Measurements from ENCODE around the gene PTBP2. TPM values are rescaled to one million over a fixed set of nuclear protein-coding genes. Genes with fewer than 3 reads are reported as not detected.

PTBP2 gene
- total RNA-seq, 4 donors from 2014 or later, result 117 to 161 (median 121) TPM

DNA sequence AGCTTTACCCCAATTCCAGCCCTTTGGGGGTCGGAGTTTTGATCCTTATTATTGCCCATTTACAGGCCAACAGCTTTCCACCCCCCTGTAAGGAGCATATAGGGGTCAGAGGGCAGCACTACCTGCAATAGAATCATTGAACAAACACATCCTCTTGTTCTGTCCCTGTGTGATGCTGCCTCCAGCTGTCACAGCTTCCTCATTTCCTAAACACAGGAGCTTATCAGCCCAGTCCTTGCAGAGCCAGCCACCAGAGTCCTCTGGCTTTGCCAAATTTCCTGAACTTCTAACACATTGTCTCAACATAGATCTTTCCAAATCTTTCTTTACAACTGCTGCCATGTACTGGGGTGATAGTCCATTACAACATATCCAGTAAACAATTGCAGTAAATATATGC lies 32.8 kb upstream of the PTBP2 start:
- TF ChIP-seq, protein P1, sequence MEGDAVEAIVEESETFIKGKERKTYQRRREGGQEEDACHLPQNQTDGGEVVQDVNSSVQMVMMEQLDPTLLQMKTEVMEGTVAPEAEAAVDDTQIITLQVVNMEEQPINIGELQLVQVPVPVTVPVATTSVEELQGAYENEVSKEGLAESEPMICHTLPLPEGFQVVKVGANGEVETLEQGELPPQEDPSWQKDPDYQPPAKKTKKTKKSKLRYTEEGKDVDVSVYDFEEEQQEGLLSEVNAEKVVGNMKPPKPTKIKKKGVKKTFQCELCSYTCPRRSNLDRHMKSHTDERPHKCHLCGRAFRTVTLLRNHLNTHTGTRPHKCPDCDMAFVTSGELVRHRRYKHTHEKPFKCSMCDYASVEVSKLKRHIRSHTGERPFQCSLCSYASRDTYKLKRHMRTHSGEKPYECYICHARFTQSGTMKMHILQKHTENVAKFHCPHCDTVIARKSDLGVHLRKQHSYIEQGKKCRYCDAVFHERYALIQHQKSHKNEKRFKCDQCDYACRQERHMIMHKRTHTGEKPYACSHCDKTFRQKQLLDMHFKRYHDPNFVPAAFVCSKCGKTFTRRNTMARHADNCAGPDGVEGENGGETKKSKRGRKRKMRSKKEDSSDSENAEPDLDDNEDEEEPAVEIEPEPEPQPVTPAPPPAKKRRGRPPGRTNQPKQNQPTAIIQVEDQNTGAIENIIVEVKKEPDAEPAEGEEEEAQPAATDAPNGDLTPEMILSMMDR (IDR thresholded peaks at IDR 0.05), result no peak
- TF ChIP-seq POLR2A (IDR thresholded peaks at IDR 0.05), result no peak
- TF ChIP-seq EP300 (IDR thresholded peaks at IDR 0.05), result no peak
- no peak for TF ChIP-seq POLR2AphosphoS5 (IDR thresholded peaks at IDR 0.05)
- WGBS, 2 donors (ENCODE audit: low coverage in 1 of 2), result 71% methylated on average over 1 of the region's 1 CpG; no CpG with 5 or more reads in 1 of the 2 donors
- ATAC-seq, result no peak
- Histone ChIP-seq H3K9me3 (no peaks in the 10 kb centered on the region), H3K27me3 (no peaks in the 10 kb centered on the region), H3K27ac (no peak overlapping the region), H3K36me3 (no peaks in the 10 kb centered on the region), H3K4me3 (no peak overlapping the region), H3K4me1 (peaks cover 0 to 11% (median 6%) of the 10 kb centered on the region in 3 donors)

DNA sequence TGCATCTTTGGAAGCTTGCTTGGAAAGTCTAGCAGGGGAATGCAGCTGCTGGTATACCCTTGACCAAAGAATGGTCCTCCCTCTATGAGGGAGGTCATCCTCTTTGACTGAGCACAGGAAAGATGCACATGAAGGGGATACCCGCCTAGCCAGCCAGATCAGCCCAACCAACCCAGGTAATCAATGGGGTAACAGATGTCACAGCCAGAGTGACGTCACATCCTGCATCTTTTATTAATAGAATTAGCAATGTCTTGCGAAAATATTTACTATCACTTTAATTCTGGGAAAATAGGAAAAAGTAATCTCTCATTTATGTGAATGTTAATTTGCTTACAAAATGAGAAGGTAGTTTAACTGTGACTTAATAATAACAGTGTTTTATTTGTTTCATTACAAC lies 25.6 kb upstream of the PTBP2 start:
- H3K4me3 ChIP-seq, result no peak overlapping the region
- H3K9me3 ChIP-seq, result peaks cover 0 to 12% (median 0%) of the 10 kb centered on the region in 3 donors
- no peak for ATAC-seq
- H3K27me3 ChIP-seq, result no peaks in the 10 kb centered on the region
- WGBS, 2 donors (ENCODE audit: low coverage in 1 of 2), result 89% methylated on average over 2 to 3 of the region's 3 CpGs
- H3K36me3 ChIP-seq, result no peaks in the 10 kb centered on the region
- TF ChIP-seq, protein P1 (IDR thresholded peaks at IDR 0.05), result no peak
- TF ChIP-seq EP300 (IDR thresholded peaks at IDR 0.05) (no peak), POLR2A (IDR thresholded peaks at IDR 0.05) (no peak), POLR2AphosphoS5 (IDR thresholded peaks at IDR 0.05) (no peak)
- no peaks in the 10 kb centered on the region for H3K4me1 ChIP-seq
- no peak overlapping the region for H3K27ac ChIP-seq

DNA sequence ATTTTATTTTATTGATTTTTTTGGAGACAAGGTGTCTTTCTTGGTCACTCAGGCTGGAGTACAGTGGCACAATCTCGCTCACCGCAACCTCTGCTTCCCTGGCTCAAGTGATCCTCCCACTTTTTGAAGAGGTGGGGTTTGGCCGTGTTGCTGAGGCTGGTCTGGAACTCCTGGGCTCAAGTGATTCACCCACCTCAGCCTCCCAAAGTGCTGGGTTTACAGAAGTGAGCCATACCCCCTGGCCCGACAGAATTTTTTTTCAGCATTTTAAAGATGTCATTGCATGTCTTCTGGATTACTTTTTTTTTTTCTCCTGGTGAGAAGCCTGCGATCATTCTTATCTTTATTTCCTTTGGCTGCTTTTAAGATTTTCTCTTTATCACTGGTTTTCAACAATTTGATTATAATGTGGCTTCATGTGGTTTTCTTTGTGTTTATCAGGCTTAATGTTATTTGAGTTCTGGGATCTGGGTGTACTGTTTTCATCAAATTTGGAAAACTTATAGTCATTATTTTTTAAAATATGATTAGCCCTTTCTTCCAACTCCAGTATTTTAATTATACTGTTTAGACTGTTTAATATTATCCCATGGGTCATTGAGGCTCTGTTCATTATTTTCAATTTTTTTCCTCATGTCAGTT lies 23.1 kb upstream of the PTBP2 start:
- H3K27me3 ChIP-seq, result no peaks in the 10 kb centered on the region
- ATAC-seq, result no peak
- no peak overlapping the region for H3K27ac ChIP-seq
- TF ChIP-seq, protein P1 (IDR thresholded peaks at IDR 0.05), result no peak
- TF ChIP-seq POLR2A (IDR thresholded peaks at IDR 0.05) (no peak), EP300 (IDR thresholded peaks at IDR 0.05) (no peak), POLR2AphosphoS5 (IDR thresholded peaks at IDR 0.05) (no peak)
- H3K36me3 ChIP-seq, result no peaks in the 10 kb centered on the region
- WGBS, 2 donors (ENCODE audit: low coverage in 1 of 2), result 64 to 68% methylated on average over 3 to 5 of the region's 5 CpGs
- peaks cover 0 to 12% (median 0%) of the 10 kb centered on the region in 3 donors for H3K9me3 ChIP-seq
- no peaks in the 10 kb centered on the region for H3K4me1 ChIP-seq
- no peak overlapping the region for H3K4me3 ChIP-seq

DNA sequence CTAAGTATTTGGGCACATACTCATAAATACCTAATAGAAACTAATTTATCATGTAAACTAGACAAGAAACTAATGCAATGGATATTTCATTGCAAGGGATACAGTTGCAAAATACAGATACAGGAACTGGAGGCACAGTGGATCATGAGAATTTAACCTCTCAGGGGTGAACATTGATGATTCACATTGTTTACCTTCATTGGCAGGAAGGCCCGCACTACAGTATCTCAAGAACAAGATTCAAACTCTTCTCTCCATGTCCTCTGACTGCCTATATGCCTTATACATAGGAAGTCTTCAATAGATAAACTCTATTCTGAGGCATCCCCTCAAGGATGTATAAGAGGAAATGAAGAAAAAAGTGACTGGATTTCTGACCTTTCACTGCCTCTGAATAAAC lies 18.4 kb upstream of the PTBP2 start:
- Histone ChIP-seq H3K4me3 (no peak overlapping the region), H3K9me3 (peaks cover 0 to 12% (median 0%) of the 10 kb centered on the region in 3 donors), H3K27ac (no peak overlapping the region), H3K4me1 (no peaks in the 10 kb centered on the region), H3K27me3 (no peaks in the 10 kb centered on the region), H3K36me3 (no peaks in the 10 kb centered on the region)
- no peak for ATAC-seq
- WGBS, 2 donors (ENCODE audit: low coverage in 1 of 2), result 67 to 91% methylated on average over 1 of the region's 1 CpG
- TF ChIP-seq POLR2A (IDR thresholded peaks at IDR 0.05), result no peak
- TF ChIP-seq, protein P1 (IDR thresholded peaks at IDR 0.05), result no peak
- no peak for TF ChIP-seq EP300 (IDR thresholded peaks at IDR 0.05)
- no peak for TF ChIP-seq POLR2AphosphoS5 (IDR thresholded peaks at IDR 0.05)

DNA sequence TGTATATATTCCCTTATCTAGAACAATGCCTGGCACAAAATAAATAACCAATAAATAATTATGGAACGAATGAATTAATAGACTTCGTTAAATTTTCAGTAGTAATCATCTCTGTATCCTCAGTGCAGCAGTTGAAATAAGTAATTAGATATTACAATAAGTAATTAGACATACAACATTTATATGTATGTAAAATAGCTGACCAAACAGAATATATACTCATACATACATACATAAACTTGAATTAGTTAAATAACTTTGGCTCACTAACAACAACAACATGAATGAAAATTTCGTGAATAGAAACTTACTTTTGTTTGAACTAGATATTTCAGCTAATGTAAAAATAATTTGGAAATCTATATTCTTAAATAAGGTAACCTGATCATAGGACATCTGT lies 14.6 kb upstream of the PTBP2 start:
- TF ChIP-seq, protein P1 (IDR thresholded peaks at IDR 0.05), result no peak
- no peak for TF ChIP-seq POLR2AphosphoS5 (IDR thresholded peaks at IDR 0.05)
- no peak for TF ChIP-seq POLR2A (IDR thresholded peaks at IDR 0.05)
- no peak for TF ChIP-seq EP300 (IDR thresholded peaks at IDR 0.05)
- 89 to 92% methylated on average over 3 of the region's 3 CpGs for WGBS, 2 donors (ENCODE audit: low coverage in 1 of 2)
- H3K36me3 ChIP-seq, result no peaks in the 10 kb centered on the region
- H3K4me3 ChIP-seq, result no peak overlapping the region
- H3K27ac ChIP-seq, result no peak overlapping the region
- no peaks in the 10 kb centered on the region for H3K4me1 ChIP-seq
- no peak for ATAC-seq
- no peaks in the 10 kb centered on the region for H3K27me3 ChIP-seq
- no peaks in the 10 kb centered on the region for H3K9me3 ChIP-seq

All from gastroesophageal sphincter (tissue), 4 donors.